Measurements from ENCODE around the gene SSBP3. TPM values are rescaled to one million over a fixed set of nuclear protein-coding genes. Genes with fewer than 3 reads are reported as not detected.
"Not testable (repeated sequence)": the region's sequence is repeated elsewhere in the genome, so short reads cannot be mapped to it uniquely, and the experiment has no call there.

Gene SSBP3
- total and polyA plus RNA-seq, 2 donors = 21.7 to 59.1 TPM

DNA sequence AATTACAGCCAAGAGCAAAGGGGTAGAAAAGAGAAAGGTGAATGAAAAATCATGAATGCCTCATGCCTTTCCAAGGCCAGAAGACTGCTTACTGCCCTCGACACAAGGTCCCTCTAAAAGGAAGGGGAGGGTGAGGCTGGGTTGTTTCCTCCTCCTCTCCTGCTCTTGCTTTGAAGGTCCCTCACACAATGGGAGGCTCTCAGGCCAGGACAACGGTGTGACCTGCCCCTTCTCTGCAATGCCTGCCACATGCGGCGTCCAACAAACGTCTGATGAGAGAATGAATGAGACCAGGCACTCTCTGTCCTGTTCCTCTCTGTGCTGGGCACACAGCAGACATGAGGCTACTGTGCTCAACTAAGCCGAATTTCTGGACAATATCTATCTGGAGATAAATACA, 51.3 kb downstream of the SSBP3 start:
- H3K36me3 ChIP-seq (ENCODE audit: insufficient read depth) = no peaks in the 10 kb centered on the region
- no peak for DNase-seq (ENCODE audit: extremely low spot score)
- WGBS = 63% methylated on average over 6 of the region's 6 CpGs
- no peak overlapping the region for H3K27ac ChIP-seq (ENCODE audit: low read depth)
- no peak overlapping the region for H3K4me3 ChIP-seq (ENCODE audit: low read depth, low read length)
- H3K4me1 ChIP-seq (ENCODE audit: insufficient read depth) = no peaks in the 10 kb centered on the region

DNA sequence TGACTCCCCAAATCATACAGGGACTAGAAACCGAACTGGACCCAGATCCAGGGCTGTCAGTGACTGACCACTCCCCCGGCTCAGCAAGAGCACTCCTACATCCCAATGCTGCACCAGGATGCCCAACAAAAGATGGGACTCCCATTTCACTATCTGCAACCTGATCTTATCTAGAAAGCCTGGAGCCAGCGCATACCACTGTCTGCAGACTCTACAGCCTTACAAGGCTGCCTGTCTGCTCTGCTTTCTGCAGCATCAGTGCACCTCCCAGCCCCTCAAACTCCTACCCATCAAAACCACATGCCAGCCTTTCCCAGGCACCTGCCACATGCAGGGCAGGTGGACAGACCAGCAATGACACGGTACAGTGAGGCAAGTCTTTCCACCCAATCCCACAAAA, 52.2 kb downstream of the SSBP3 start:
- WGBS = 65% methylated on average over 4 of the region's 4 CpGs

GRCh38 chr1:54352755-54353154, 53.4 kb downstream of the SSBP3 start:
- no peak for DNase-seq (ENCODE audit: extremely low spot score)
- H3K36me3 ChIP-seq (ENCODE audit: insufficient read depth) = no peaks in the 10 kb centered on the region
- H3K27ac ChIP-seq (ENCODE audit: low read depth) = no peak overlapping the region
- H3K4me3 ChIP-seq (ENCODE audit: low read depth, low read length) = no peak overlapping the region
- no peaks in the 10 kb centered on the region for H3K4me1 ChIP-seq (ENCODE audit: insufficient read depth)
- 78% methylated on average over 17 of the region's 17 CpGs for WGBS

More for the DNA sequence above, 52.2 kb downstream of the SSBP3 start:
- Histone ChIP-seq H3K4me3 (ENCODE audit: low read depth, low read length) (no peak overlapping the region), H3K36me3 (ENCODE audit: insufficient read depth) (no peaks in the 10 kb centered on the region), H3K4me1 (ENCODE audit: insufficient read depth) (no peaks in the 10 kb centered on the region), H3K27ac (ENCODE audit: low read depth) (no peak overlapping the region)
- no peak for DNase-seq (ENCODE audit: extremely low spot score)

DNA sequence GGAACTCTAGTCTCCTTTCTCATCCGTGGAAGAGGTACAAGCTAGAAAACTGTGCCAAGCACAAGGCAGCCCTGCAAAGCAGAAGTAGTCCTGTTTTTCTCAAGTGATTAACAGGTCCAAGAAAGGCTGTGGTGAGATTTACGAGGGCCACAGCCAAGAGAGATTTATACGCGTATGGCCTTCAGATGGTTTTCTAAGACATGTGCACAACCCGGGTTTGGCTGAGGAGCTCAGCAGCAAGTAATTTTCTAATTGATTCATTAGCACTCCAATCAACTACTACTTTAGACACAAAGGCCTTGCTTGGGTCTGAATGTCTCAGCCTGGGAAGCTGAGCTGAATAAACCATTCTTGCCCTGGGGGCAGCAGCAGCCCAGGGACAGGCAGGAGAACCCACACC, 55.8 kb downstream of the SSBP3 start:
- H3K36me3 ChIP-seq (ENCODE audit: insufficient read depth) = no peaks in the 10 kb centered on the region
- no peak overlapping the region for H3K4me3 ChIP-seq (ENCODE audit: low read depth, low read length)
- no peak for DNase-seq (ENCODE audit: extremely low spot score)
- WGBS = 29% methylated on average over 5 of the region's 5 CpGs
- H3K27ac ChIP-seq (ENCODE audit: low read depth) = no peak overlapping the region
- no peaks in the 10 kb centered on the region for H3K4me1 ChIP-seq (ENCODE audit: insufficient read depth)

DNA sequence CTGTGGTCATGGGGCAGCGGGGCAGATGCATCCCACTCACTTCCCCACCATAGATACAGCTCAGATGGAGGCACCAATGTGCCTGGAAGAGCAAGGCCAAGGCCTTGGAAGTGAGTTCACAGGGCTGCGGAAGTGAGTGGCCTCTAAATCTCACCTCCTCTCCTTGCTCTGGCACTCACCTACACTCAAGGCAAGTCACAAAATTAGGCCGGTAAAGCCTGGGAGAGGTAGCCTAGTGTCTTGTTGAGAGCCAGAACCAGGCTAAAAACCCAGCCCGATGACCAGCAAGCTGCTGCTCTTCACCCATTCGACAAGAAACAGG, 57.5 kb downstream of the SSBP3 start:
- H3K36me3 ChIP-seq (ENCODE audit: insufficient read depth) = no peaks in the 10 kb centered on the region
- H3K27ac ChIP-seq (ENCODE audit: low read depth) = no peak overlapping the region
- WGBS = 85% methylated on average over 5 of the region's 5 CpGs
- DNase-seq (ENCODE audit: extremely low spot score) = no peak
- no peak overlapping the region for H3K4me3 ChIP-seq (ENCODE audit: low read depth, low read length)
- no peaks in the 10 kb centered on the region for H3K4me1 ChIP-seq (ENCODE audit: insufficient read depth)

DNA sequence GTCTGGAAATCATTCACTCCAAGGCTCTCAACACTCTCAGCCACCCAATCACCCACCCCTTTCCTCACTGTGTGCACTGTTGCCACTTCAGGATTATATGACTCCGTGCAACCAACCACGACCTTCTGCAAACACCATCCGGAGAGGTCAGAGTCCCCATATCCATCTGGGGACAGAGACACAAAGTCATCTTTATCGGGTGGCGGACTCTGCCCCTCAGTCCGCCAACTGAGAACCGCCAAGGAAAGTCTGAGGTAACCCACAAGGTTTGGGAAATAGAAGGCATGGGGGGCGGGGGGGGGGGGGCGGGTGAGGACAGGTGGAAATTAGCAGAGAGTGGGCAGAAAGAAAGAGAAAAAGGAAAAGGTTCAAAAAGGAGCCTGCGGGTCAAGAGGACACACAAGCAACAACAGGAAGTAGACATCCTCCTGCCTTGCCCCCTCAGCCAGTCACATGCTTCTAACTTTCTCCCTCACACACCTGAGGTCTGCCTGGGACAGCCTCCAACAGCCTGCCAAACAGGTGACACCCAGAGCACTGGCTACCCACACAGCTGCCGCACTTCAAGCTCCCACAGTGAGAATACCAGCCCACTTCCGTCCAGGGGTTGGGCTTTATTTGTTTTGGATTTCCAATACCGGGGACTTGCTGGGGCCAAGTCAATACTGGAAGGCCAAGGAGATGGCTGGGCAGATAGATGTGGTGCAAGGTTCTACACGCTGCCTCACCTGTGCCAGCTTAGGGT, 58.1 kb downstream of the SSBP3 start:
- H3K36me3 ChIP-seq (ENCODE audit: insufficient read depth) = no peaks in the 10 kb centered on the region
- no peak for DNase-seq (ENCODE audit: extremely low spot score)
- WGBS = 83% methylated on average over 14 of the region's 14 CpGs
- no peak overlapping the region for H3K4me3 ChIP-seq (ENCODE audit: low read depth, low read length)
- H3K27ac ChIP-seq (ENCODE audit: low read depth) = no peak overlapping the region
- H3K4me1 ChIP-seq (ENCODE audit: insufficient read depth) = no peaks in the 10 kb centered on the region

DNA sequence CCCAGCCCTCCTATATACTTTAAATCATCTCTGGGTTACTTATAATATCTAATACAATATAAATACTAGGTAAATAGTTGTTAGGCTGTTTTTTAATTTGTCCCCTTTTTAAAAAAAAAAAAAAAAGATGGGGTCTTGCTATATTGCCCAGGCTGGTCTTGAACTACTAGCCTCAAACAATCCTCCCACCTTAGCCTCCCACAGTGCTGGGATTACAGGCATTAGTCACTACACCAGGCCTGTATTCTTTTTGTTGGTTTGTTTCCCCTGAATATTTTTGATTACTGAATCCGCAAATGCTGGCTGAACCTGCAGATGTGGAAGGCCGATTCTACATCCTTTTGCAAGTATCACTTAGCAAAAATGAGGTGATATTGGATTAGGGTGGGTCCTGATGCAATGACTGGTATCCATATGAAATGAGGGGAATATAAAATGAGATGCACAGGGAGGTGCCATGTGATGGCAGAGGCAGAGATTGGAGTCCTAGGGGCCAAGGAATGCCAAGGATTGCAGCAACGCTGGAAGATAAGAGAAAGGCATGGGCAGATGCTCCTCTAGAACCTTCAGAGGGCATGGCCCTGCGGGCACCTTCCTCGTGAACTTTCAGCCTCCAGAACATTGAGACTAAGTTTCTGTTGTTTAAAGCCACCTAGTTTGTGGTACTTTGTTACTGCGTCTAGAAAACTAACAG, 58.8 kb downstream of the SSBP3 start:
- Histone ChIP-seq H3K36me3 (ENCODE audit: insufficient read depth) (no peaks in the 10 kb centered on the region), H3K27ac (ENCODE audit: low read depth) (no peak overlapping the region), H3K4me1 (ENCODE audit: insufficient read depth) (no peaks in the 10 kb centered on the region)

GRCh38 chr1:54345548-54345947, 60.6 kb downstream of the SSBP3 start:
- 96% methylated on average over 13 of the region's 13 CpGs for WGBS
- not testable (repeated sequence) for H3K4me3 ChIP-seq (ENCODE audit: low read depth, low read length); H3K27ac ChIP-seq (ENCODE audit: low read depth); H3K4me1 ChIP-seq (ENCODE audit: insufficient read depth); H3K36me3 ChIP-seq (ENCODE audit: insufficient read depth); DNase-seq (ENCODE audit: extremely low spot score)

More for the DNA sequence above, 58.8 kb downstream of the SSBP3 start:
- H3K4me3 ChIP-seq (ENCODE audit: low read depth, low read length) = no peak overlapping the region
- 95% methylated on average over 6 of the region's 6 CpGs for WGBS
- DNase-seq (ENCODE audit: extremely low spot score) = no peak

DNA sequence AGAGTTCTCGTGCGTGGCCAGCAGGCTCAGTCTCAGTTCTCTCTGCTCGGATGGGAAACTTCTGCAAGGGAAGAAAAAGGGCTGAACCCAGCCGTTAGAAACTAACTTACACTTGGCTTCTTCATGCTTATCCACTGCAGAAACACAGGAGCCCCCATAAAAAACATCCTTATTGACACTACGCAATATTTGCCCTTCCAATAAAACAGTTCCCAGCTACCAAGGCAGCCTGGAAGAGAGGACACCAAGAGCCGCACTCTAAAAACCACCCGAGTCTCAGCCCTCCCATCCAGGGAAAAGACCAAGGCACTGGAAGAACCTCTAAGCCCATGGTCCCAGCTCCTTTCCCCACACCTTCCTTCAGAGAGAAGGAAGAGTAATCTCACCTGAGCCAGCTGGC, 61.1 kb downstream of the SSBP3 start:
- 82% methylated on average over 7 of the region's 7 CpGs for WGBS
- H3K4me1 ChIP-seq (ENCODE audit: insufficient read depth) = no peaks in the 10 kb centered on the region

GRCh38 chr1:54342742-54343687, 63.2 kb downstream of the SSBP3 start:
- no peak for DNase-seq (ENCODE audit: extremely low spot score)
- 60% methylated on average over 26 of the region's 26 CpGs for WGBS
- Histone ChIP-seq H3K36me3 (ENCODE audit: insufficient read depth) (no peaks in the 10 kb centered on the region), H3K4me1 (ENCODE audit: insufficient read depth) (no peaks in the 10 kb centered on the region), H3K27ac (ENCODE audit: low read depth) (no peak overlapping the region), H3K4me3 (ENCODE audit: low read depth, low read length) (no peak overlapping the region)

More for the DNA sequence above, 61.1 kb downstream of the SSBP3 start:
- no peak overlapping the region for H3K27ac ChIP-seq (ENCODE audit: low read depth)
- H3K36me3 ChIP-seq (ENCODE audit: insufficient read depth) = no peaks in the 10 kb centered on the region
- DNase-seq (ENCODE audit: extremely low spot score) = no peak
- no peak overlapping the region for H3K4me3 ChIP-seq (ENCODE audit: low read depth, low read length)

DNA sequence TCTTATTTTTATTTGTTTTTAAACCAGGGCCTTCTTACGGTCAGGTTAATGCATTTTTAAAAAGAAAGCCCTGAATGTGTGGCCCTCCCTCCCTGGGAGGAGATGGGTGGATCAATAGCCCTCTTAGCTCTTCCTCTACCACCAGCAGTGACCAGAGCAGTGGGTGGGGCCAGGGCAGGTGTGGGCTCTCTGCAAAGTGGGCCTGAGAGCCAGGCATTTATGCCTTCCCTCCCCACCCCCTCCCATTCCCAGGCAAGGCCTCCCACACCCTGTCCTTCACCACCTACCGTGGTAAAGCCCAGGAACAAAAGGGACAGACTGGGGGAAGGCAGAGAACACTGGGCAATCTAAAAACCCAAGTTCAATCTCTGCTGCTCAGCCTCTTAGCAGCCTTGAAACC, 63.9 kb downstream of the SSBP3 start:
- WGBS = 66% methylated on average over 2 of the region's 2 CpGs
- Histone ChIP-seq H3K27ac (ENCODE audit: low read depth) (no peak overlapping the region), H3K4me1 (ENCODE audit: insufficient read depth) (no peaks in the 10 kb centered on the region), H3K4me3 (ENCODE audit: low read depth, low read length) (no peak overlapping the region), H3K36me3 (ENCODE audit: insufficient read depth) (no peaks in the 10 kb centered on the region)
- DNase-seq (ENCODE audit: extremely low spot score) = no peak

- Histone ChIP-seq H3K4me3 (ENCODE audit: low read depth, low read length) (no peak overlapping the region), H3K4me1 (ENCODE audit: insufficient read depth) (no peaks in the 10 kb centered on the region), H3K27ac (ENCODE audit: low read depth) (no peak overlapping the region), H3K36me3 (ENCODE audit: insufficient read depth) (no peaks in the 10 kb centered on the region)
- no peak for DNase-seq (ENCODE audit: extremely low spot score)
- WGBS = 99% methylated on average over 9 of the region's 9 CpGs
Measured at GRCh38 chr1:54341763-54342162, 64.4 kb downstream of the SSBP3 start.

GRCh38 chr1:54340878-54341277, 65.3 kb downstream of the SSBP3 start:
- Histone ChIP-seq H3K4me1 (ENCODE audit: insufficient read depth) (no peaks in the 10 kb centered on the region), H3K4me3 (ENCODE audit: low read depth, low read length) (no peak overlapping the region), H3K27ac (ENCODE audit: low read depth) (no peak overlapping the region), H3K36me3 (ENCODE audit: insufficient read depth) (no peaks in the 10 kb centered on the region)
- DNase-seq (ENCODE audit: extremely low spot score) = no peak
- 67% methylated on average over 5 of the region's 5 CpGs for WGBS

Data from urinary bladder (tissue), 4 donors.